ENCODE measurements around the gene FYN.

- TF ChIP-seq CTCF (IDR thresholded peaks at IDR 0.05; ENCODE audit: low read depth, low read length, missing input control) (no peak), TAF1 (conservative IDR thresholded peaks at IDR 0.05) (no peak), REST (IDR thresholded peaks at IDR 0.05) (no peak), FOXA2 (IDR thresholded peaks at IDR 0.05) (no peak), FOXA1 (IDR thresholded peaks at IDR 0.05) (no peak), RAD21 (IDR thresholded peaks at IDR 0.05) (no peak), ZBTB33 (IDR thresholded peaks at IDR 0.05) (no peak), YY1 (IDR thresholded peaks at IDR 0.05) (no peak), JUND (IDR thresholded peaks at IDR 0.05) (no peak), HNF4G (IDR thresholded peaks at IDR 0.05) (no peak), RXRA (IDR thresholded peaks at IDR 0.05) (no peak), SP1 (IDR thresholded peaks at IDR 0.05) (no peak), MAX (IDR thresholded peaks at IDR 0.05) (no peak)
Observed at GRCh38 chr6:111689946-111690345, 183.3 kb downstream of the FYN start.
